ENCODE measurements around the gene MACROH2A1.

The MACROH2A1 gene

GRCh38 chr5:135308752-135309151 lies 90.3 kb downstream of the MACROH2A1 start:
- no peak overlapping the region for H3K27ac Mint-ChIP-seq
- no peaks in the 10 kb centered on the region for H3K9me3 Mint-ChIP-seq
- H3K4me3 Mint-ChIP-seq, result no peak overlapping the region
- peaks cover 45 to 61% of the 10 kb centered on the region in 2 donors for H3K27me3 Mint-ChIP-seq
- H3K4me1 Mint-ChIP-seq (ENCODE audit: low read depth in 2 of 2), result peaks cover 0 to 5% of the 10 kb centered on the region in 2 donors
- no peak for ATAC-seq (replicated peaks)
- no peak for DNase-seq
- H3K36me3 Mint-ChIP-seq (ENCODE audit: insufficient read depth), result no peaks in the 10 kb centered on the region

DNA sequence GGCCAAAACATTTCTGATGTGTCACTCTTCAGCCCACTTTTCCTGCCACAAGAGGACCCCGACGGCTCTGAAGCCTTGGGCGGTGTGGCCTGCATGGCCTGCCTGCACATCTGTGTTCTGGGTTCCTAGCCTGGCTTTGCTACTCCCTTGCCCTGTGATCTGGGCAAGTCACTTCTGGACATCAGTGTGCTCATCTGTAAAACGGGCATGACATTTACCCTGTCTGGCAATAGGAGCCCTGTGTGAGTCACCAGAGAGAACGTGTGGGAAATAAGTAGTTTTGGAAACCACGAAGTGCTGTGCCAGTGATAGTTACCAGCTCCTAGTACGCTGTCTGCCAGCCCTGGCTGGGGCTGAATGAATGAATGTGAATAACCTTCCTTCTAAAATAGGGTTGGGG lies 90.8 kb downstream of the MACROH2A1 start:
- Mint-ChIP-seq H3K27ac (no peak overlapping the region), H3K36me3 (ENCODE audit: insufficient read depth) (no peaks in the 10 kb centered on the region), H3K4me3 (no peak overlapping the region), H3K27me3 (peaks cover 50 to 66% of the 10 kb centered on the region in 2 donors), H3K9me3 (no peaks in the 10 kb centered on the region), H3K4me1 (ENCODE audit: low read depth in 2 of 2) (peaks cover 0 to 3% of the 10 kb centered on the region in 2 donors)
- ATAC-seq (replicated peaks) (no peak), DNase-seq (no peak)

GRCh38 chr5:135307143-135307903 lies 91.7 kb downstream of the MACROH2A1 start:
- Mint-ChIP-seq H3K27ac (no peak overlapping the region), H3K4me3 (no peak overlapping the region), H3K36me3 (ENCODE audit: insufficient read depth) (no peaks in the 10 kb centered on the region), H3K4me1 (ENCODE audit: low read depth in 2 of 2) (peaks cover 0 to 2% of the 10 kb centered on the region in 2 donors), H3K27me3 (peaks cover 55 to 73% of the 10 kb centered on the region in 2 donors), H3K9me3 (no peaks in the 10 kb centered on the region)
- ATAC-seq (replicated peaks) (no peak), DNase-seq (no peak)

DNA sequence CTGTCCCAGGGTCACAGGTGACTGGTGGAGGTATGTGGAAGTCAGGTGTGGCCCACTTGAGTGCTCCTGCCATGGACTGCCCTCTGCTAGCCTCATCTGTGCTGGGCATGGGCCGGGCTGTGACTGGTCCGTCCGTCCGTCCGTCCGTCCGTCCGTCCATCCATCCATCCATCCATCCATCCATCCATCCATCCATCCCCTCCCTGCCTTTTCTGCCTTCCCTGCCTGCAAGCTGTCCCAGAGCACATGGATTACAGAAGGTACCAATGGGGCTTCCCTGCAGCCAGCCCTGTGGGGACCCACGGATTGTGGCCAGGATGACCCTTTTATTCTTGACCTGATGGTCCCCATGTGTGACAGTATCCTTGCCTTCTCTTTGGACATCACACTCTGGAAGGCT lies 92.5 kb downstream of the MACROH2A1 start:
- H3K27ac Mint-ChIP-seq, result no peak overlapping the region
- no peaks in the 10 kb centered on the region for H3K9me3 Mint-ChIP-seq
- ATAC-seq (replicated peaks) (no peak), DNase-seq (no peak)
- no peaks in the 10 kb centered on the region for H3K36me3 Mint-ChIP-seq (ENCODE audit: insufficient read depth)
- H3K4me1 Mint-ChIP-seq (ENCODE audit: low read depth in 2 of 2), result peaks cover 0 to 2% of the 10 kb centered on the region in 2 donors
- H3K4me3 Mint-ChIP-seq, result no peak overlapping the region
- H3K27me3 Mint-ChIP-seq, result peaks cover 58 to 73% of the 10 kb centered on the region in 2 donors

DNA sequence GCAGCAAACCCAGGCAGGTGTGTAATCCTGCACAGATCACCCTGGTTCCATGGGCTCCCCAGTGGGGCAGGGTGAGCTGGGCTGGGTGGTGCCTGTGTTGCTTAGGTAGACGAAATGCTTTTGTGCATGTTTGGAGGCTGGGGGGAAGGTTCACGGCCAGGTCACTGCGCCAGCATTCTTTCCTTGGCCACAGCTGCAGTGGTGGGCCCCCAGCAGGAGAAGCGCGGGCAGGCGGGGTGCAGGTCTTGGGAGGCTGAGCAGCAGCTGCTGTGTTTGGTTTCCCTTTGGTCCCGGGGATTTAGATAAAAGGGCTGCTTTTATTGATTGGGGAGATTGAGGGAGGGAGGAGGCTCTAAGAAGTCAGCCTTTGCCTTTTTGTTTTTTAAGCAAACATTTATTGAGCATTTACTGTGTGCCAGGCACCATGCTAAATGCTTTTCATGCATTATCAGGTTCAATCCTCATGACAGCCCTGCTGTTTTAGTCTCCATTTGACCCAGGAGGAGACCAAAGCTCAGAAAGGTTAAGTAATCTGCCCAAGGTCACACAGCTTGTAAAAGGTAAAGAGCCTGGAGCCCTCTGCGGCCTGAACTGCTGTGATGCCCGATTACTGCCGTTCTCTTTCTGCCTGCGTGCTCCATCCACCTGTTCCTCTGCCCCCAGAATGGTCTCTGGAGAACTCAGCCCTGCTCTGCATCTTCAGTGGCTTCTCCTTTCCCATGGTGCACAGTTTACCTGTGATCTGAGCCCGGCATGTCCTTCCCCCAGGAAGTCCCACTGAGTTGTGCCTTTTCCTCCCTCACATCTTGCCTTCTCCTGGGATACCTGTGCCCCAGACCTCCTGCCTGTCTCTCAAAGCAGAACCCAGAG lies 94.4 kb downstream of the MACROH2A1 start:
- DNase-seq, result no peak
- Mint-ChIP-seq H3K27ac (no peak overlapping the region), H3K9me3 (no peaks in the 10 kb centered on the region), H3K4me3 (no peak overlapping the region), H3K27me3 (peaks cover 59 to 69% of the 10 kb centered on the region in 2 donors), H3K4me1 (ENCODE audit: low read depth in 2 of 2) (peaks cover 0 to 2% of the 10 kb centered on the region in 2 donors), H3K36me3 (ENCODE audit: insufficient read depth) (no peaks in the 10 kb centered on the region)
- no peak for ATAC-seq (replicated peaks)

DNA sequence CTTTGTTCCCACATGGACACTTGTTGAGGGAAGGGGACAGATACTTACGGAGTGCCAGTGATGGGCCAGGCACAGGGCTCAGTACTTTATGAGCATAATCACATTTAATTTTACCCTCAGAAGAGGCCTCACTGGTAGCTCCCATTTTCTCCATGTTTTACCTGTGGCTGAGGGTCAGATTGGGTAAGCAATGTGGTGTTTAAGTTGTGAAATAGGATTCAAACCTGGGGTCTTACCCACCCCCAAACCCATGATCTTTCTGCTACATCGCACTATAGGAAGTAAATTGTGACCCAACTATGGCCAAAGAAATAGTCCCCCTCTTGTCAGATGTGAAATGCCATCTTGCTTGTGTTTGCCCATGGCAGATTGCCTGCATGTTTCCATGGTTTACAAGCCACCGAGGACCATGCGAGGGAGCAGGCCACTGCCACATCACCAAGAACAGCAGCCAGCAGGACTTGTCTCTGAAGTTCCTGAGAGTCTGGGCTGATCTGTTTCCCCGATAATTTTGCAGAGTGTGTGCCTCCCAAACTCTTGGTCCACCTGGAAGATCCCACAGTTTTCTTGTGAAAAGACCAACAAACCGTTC lies 95.4 kb downstream of the MACROH2A1 start:
- Mint-ChIP-seq H3K27me3 (peaks cover 50 to 60% of the 10 kb centered on the region in 2 donors), H3K4me3 (no peak overlapping the region), H3K36me3 (ENCODE audit: insufficient read depth) (no peaks in the 10 kb centered on the region), H3K4me1 (ENCODE audit: low read depth in 2 of 2) (no peaks in the 10 kb centered on the region), H3K27ac (no peak overlapping the region), H3K9me3 (no peaks in the 10 kb centered on the region)
- ATAC-seq (replicated peaks) (no peak), DNase-seq (no peak)

- Mint-ChIP-seq H3K27me3 (peaks cover 46 to 55% of the 10 kb centered on the region in 2 donors), H3K27ac (no peak overlapping the region), H3K36me3 (ENCODE audit: insufficient read depth) (no peaks in the 10 kb centered on the region), H3K9me3 (no peaks in the 10 kb centered on the region), H3K4me3 (no peak overlapping the region), H3K4me1 (ENCODE audit: low read depth in 2 of 2) (no peaks in the 10 kb centered on the region)
- DNase-seq (no peak), ATAC-seq (replicated peaks) (no peak)
Observed at GRCh38 chr5:135296900-135297816, 101.9 kb downstream of the MACROH2A1 start.

DNA sequence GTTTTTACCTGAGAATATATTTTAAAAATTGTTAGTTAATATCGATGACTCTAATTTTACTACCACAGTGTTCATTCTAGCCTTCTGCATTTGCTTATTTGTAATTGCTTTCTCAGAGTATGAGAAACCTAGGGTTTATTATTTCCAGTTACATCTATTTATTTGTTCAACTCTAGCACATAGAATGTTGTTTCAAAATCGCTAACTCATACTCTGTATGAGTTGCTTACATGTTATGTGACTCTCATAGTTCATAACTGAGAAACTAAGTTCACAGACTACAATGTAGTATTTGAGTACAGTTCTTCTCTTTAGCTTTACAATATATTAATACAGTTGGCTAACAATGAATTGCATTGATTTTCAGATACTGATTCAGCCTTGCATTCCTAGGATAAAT lies 103.2 kb downstream of the MACROH2A1 start:
- peaks cover 52 to 59% of the 10 kb centered on the region in 2 donors for H3K27me3 Mint-ChIP-seq

GRCh38 chr5:135294793-135295192 lies 104.2 kb downstream of the MACROH2A1 start:
- DNase-seq, result no peak
- Mint-ChIP-seq H3K36me3 (ENCODE audit: insufficient read depth) (no peaks in the 10 kb centered on the region), H3K9me3 (no peaks in the 10 kb centered on the region), H3K4me1 (ENCODE audit: low read depth in 2 of 2) (no peaks in the 10 kb centered on the region), H3K27ac (no peak overlapping the region), H3K27me3 (peaks cover 52 to 66% of the 10 kb centered on the region in 2 donors), H3K4me3 (no peak overlapping the region)
- ATAC-seq (replicated peaks), result no peak

More for the DNA sequence above, 103.2 kb downstream of the MACROH2A1 start:
- Mint-ChIP-seq H3K36me3 (ENCODE audit: insufficient read depth) (no peaks in the 10 kb centered on the region), H3K9me3 (no peaks in the 10 kb centered on the region), H3K4me3 (no peak overlapping the region), H3K27ac (no peak overlapping the region), H3K4me1 (ENCODE audit: low read depth in 2 of 2) (no peaks in the 10 kb centered on the region)
- DNase-seq (no peak), ATAC-seq (replicated peaks) (no peak)

GRCh38 chr5:135289651-135290050 lies 109.4 kb downstream of the MACROH2A1 start:
- H3K9me3 Mint-ChIP-seq, result peaks cover 0 to 1% of the 10 kb centered on the region in 2 donors
- H3K27me3 Mint-ChIP-seq, result peaks cover 31 to 69% of the 10 kb centered on the region in 2 donors
- DNase-seq, result no peak

GRCh38 chr5:135287551-135287950 lies 111.5 kb downstream of the MACROH2A1 start:
- no peaks in the 10 kb centered on the region for H3K36me3 Mint-ChIP-seq (ENCODE audit: insufficient read depth)
- no peak overlapping the region for H3K27ac Mint-ChIP-seq
- no peak overlapping the region for H3K4me3 Mint-ChIP-seq
- peaks cover 0 to 1% of the 10 kb centered on the region in 2 donors for H3K9me3 Mint-ChIP-seq
- no peak for DNase-seq
- no peak for ATAC-seq (replicated peaks)
- no peaks in the 10 kb centered on the region for H3K4me1 Mint-ChIP-seq (ENCODE audit: low read depth in 2 of 2)
- peaks cover 41 to 74% of the 10 kb centered on the region in 2 donors for H3K27me3 Mint-ChIP-seq

More at GRCh38 chr5:135289651-135290050, 109.4 kb downstream of the MACROH2A1 start:
- H3K27ac Mint-ChIP-seq, result no peak overlapping the region
- no peak for ATAC-seq (replicated peaks)
- H3K36me3 Mint-ChIP-seq (ENCODE audit: insufficient read depth), result no peaks in the 10 kb centered on the region
- no peaks in the 10 kb centered on the region for H3K4me1 Mint-ChIP-seq (ENCODE audit: low read depth in 2 of 2)
- no peak overlapping the region for H3K4me3 Mint-ChIP-seq

Measured in effector memory CD8-positive, alpha-beta T cell (primary cell).